HG02678 (cell line): ENCODE data around the gene TRPM1.

ENCODE experiments used
- ATAC-seq: cut with Tn5 transposase; IDR thresholded peaks from one replicate; pipeline ENCODE4 v1.9.1; 2021; ENCODE audit warnings: mild to moderate bottlenecking, moderate library complexity; ENCODE audit not compliant: unreplicated experiment

TRPM1 gene

DNA sequence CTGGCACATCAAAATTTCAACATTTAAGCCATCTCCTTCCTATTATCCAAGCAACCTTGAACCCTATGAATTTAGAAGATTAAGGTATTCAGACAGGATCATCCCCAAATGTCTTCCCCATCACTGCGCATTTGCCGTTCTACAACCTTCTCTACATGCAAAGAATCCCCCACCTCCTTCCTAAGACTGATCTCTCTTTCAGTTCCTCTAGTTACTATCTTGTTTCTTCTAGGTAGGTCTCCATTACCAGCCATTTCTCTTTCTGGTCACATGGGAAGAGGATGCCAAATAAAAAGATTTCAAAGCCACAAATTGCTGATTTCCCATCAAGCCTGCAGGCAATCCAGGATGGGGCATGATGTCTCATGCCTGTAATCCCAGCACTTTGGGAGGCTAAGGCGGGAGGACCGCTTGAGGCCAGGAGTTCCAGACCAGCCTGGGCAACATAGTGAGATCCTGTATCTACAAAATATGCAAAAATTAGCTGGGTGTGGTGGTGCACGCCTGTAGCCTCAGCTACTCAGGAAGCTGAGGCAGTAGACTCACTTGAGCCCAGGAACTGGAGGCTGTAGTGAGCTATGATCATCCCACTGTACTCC is 80.4 kb downstream of the TRPM1 start:
- no peak for ATAC-seq

- ATAC-seq: no peak
Observed at GRCh38 chr15:31020542-31020941, 81.0 kb downstream of the TRPM1 start.

DNA sequence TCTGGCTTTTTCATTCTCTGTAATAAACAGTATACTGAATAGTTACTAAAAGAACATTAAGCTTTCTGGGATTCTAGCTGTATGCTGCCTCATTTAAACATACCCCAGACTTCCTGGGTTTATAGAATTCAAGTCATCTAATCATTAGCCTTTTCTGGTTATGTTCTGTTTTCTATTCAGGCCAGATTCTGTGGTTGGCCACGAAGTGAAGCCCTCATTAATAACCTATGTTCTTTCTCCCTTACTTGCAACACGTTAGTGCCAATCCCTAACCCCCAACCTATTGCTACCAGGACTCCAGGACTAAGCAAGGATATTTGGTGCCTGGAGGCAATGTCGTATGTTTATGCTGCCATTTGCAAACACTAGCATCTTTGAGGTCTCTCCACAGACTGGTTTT is 81.5 kb downstream of the TRPM1 start:
- ATAC-seq: no peak

GRCh38 chr15:31017311-31017710 is 84.2 kb downstream of the TRPM1 start:
- no peak for ATAC-seq

- no peak for ATAC-seq
Observed at GRCh38 chr15:31016446-31016915, 85.0 kb downstream of the TRPM1 start.

- ATAC-seq: no peak
Observed at GRCh38 chr15:31014608-31014925, 87.0 kb downstream of the TRPM1 start.

DNA sequence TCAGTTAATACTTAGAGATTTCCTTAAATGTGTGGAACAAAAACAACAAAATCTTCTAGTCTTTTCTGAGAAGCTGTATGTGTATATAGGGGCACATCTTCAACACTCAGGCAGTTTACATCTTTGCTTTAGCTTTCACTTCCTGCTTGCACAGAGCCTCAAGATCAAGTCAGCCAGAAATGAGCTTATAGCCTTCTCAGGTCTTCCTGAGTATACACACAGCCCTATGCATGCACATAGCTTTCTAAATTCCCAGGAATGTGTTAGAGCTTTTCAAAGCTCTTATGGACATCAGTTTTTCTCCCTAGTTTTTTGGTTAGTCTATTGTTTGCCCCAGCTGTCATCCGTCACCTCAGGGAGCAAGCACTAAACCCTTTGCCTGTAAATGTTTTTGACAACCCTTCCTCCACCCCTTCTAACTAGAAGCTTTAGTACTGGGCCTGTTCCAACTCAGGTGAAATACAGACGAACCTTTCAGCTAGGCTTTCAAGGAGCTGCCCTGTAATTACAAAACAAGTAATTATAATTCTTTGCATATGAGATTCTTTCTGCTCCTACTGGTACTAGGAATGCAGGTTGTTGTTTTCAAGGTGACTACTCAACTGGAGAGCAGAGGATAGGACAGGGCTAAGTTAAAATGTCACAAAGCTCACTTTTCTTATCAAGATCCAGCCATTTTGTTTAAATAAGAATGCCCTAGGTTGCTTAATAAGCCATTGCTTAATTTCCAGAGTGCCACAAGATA is 87.5 kb downstream of the TRPM1 start:
- peak; percentile 82 for ATAC-seq

- no peak for ATAC-seq
Observed at GRCh38 chr15:31012455-31012854, 89.1 kb downstream of the TRPM1 start.

DNA sequence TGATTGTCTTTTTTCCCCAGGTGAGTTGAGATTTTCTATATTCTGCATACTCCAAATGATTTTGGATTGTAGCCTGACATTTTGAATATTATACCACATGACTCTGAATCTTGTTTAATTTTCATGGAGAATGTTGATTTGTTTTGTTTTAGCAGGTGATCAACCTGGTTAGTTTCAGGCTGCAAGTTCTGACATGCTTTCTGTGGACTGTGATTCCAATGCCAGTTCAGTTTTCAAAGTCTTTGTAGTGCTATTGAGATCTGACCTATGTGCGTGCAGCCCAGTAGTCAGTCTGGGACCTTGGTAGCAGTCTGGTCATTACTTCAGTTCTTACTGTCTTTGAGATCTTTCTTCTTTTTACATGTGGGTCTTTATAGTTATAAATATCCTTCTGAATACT is 91.5 kb downstream of the TRPM1 start:
- ATAC-seq: no peak

DNA sequence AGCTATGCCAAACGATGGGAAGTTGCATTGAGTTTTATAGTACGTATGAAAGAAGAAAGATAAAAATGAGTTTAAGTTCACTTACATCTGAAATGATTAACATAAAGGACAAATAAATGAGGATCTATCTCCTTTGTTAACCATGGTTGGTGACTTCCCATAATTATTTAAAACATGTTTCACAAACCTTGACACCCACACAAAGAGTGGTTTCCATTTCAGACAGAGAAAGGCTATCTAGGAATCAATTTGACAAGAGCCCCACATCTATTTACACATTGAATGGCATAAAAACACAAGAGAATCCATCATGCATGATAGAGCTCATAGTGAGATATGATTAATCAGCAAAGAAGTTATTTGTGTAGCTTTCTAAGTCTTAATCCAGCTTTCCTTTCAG is 95.9 kb downstream of the TRPM1 start:
- no peak for ATAC-seq

DNA sequence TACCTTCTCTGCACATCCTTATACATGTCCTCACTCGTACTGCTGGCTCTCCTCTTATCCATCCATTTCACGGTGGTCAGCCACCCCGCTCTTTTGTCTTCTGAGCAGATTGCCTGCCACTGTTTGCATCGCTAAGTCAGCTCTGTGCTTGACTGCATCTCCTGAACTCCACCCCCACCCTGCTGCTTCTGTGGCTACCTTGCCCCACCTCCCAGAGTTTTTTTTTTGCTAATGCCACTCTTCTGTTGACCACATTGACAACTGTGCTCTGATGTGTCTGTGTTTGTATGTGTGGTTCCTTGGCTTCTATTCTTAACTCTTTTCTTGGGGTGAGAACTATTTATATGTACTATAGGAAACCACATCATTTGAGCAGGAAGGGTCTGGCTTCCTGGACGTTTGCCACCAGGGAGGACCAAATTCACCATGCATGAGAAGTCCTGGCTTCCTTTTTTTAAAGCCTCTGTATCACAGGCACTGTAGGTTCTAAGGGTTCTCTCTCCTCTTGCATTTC is 97.2 kb downstream of the TRPM1 start:
- ATAC-seq: peak; percentile 90

GRCh38 chr15:31001702-31002101 is 99.8 kb downstream of the TRPM1 start:
- ATAC-seq: no peak

DNA sequence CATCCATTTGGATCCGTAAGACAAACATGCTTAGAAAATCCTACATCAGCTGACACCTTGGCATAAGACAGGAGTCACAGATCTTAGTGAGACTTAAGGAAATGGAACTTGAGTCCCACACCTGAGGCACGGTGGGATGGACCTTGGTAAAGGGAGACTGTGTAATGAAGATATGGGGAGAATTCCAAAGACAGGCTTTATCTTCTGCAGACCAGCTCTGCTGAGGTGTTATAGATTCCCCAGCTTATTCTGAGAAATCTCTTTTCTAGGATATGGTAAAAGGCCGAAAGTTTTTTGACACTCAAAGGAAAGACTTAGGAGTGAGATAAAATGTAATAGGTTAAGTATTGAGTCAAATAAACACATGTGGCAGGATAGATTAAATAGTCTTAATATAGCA is 101.8 kb downstream of the TRPM1 start:
- ATAC-seq: no peak

- no peak for ATAC-seq
Observed at GRCh38 chr15:30997270-30997669, 104.3 kb downstream of the TRPM1 start.

GRCh38 chr15:30992249-30992864 is 109.2 kb downstream of the TRPM1 start:
- ATAC-seq: no peak

GRCh38 chr15:30991255-30992235 is 110.0 kb downstream of the TRPM1 start, which contains the start of gene MTMR10:
MTMR10 (minus strand) TSS chr15:30991628; CDS start chr15:30991506, 122 bp downstream.
- peak; percentile 89 for ATAC-seq

- ATAC-seq: no peak
Observed at GRCh38 chr15:30990446-30991254, 110.9 kb downstream of the TRPM1 start.

DNA sequence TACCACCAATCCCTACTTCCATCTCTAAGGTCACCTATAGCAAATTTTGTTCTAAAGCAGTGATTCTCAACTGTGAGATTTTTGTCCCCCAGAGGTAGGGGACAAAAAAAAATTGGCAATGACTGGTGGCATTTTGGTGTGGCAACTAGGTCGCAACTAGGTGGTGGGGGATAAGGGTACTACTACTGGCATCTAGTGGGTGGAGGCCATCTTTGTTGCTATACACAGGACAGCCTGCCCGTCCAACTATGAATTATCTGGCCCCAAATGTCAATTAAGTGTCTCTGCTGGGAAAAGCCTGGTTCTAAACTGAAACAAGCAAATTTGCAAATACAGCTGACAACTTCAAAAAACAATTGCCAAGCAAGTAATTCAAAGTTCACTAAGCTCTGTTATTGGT is 111.5 kb downstream of the TRPM1 start:
- no peak for ATAC-seq

DNA sequence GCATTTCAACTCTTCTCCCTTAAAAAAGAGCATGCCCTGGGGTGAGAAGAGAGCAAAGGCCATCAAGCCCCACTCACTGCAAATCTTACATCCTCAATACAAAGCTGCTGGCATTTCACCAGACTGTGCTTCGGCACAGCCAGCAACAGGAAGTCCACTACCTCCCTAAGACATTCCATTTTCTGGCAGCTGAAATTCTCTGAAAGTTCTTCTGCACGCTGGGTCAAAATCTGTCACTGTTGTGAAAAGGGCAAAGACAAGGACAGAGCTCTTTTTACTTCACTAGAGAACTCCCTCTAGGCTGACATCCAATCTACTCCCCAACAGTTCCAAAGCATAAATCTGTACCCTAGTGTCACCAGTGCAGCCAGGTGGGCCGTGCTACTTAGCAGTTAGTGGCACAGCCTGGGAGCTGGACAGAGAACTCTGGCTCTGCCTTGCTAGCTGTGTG is 116.4 kb downstream of the TRPM1 start:
- no peak for ATAC-seq

- ATAC-seq: no peak
Observed at GRCh38 chr15:30984542-30984941, 117.0 kb downstream of the TRPM1 start.
